Endothelial cell of umbilical vein (primary cell): ENCODE results near the gene RAB3GAP2.

Experiments
- CTCF ChIP-seq, 2 donors: IDR thresholded peaks; 1 replicate in 1 of 2; 2 replicates in 1 of 2; pipeline ENCODE4 v1.5.1; 2011; ENCODE audit warnings: low read length in 2 of 2, mild to moderate bottlenecking in 2 of 2, moderate library complexity in 2 of 2, control low read depth in 1 of 2, inconsistent platforms in 1 of 2, low read depth in 1 of 2; ENCODE audit not compliant: insufficient read depth in 1 of 2; ENCODE audit errors: extremely low read depth in 1 of 2
- EZH2 ChIP-seq: IDR thresholded peaks from 2 replicates; pipeline ENCODE4 v1.6.1; 2012; ENCODE audit warnings: borderline replicate concordance, low read depth, mild to moderate bottlenecking, moderate library complexity, low read length, inconsistent platforms; ENCODE audit not compliant: severe bottlenecking
- FOS ChIP-seq: IDR thresholded peaks from 2 replicates; pipeline ENCODE4 v1.6.1; 2011; ENCODE audit warnings: mild to moderate bottlenecking, low read length, moderate library complexity, borderline replicate concordance; ENCODE audit not compliant: insufficient read depth
- GATA2 ChIP-seq: IDR thresholded peaks from 2 replicates; pipeline ENCODE4 v1.7.0; 2011; ENCODE audit warnings: low read depth, mild to moderate bottlenecking, moderate library complexity, mixed read lengths, low read length; ENCODE audit not compliant: insufficient read length, insufficient read depth
- JUN ChIP-seq: IDR thresholded peaks from 2 replicates; pipeline ENCODE4 v1.6.1; 2011; ENCODE audit warnings: borderline replicate concordance, low read depth; ENCODE audit not compliant: insufficient read length, insufficient read depth
- MAX ChIP-seq: IDR thresholded peaks from 2 replicates; pipeline ENCODE4 v1.6.1; 2011; ENCODE audit not compliant: insufficient read depth, insufficient read length
- MYC ChIP-seq: IDR thresholded peaks from one replicate; pipeline ENCODE4 v1.6.1; 2011; ENCODE audit warnings: mild to moderate bottlenecking, low read depth, low read length
- POLR2A ChIP-seq: IDR thresholded peaks from 2 replicates; pipeline ENCODE4 v1.6.1; 2012; ENCODE audit warnings: low read depth, mild to moderate bottlenecking, control low read depth, low read length
- POLR2AphosphoS5 ChIP-seq: IDR thresholded peaks from 2 replicates; pipeline ENCODE4 v1.6.1; 2012; ENCODE audit warnings: low read depth, mild to moderate bottlenecking, control low read depth, low read length, moderate library complexity; ENCODE audit not compliant: insufficient read depth

GRCh38 chr1:220255204-220255603 lies 17.0 kb downstream of the RAB3GAP2 start:
- TF ChIP-seq CTCF (IDR thresholded peaks at IDR 0.05; ENCODE audit: extremely low read depth in 1 of 2, insufficient read depth in 1 of 2, low read depth in 1 of 2, low read length in 2 of 2) (no peak), POLR2A (no peak), EZH2 (no peak), MAX (no peak), FOS (no peak), POLR2AphosphoS5 (no peak), MYC (no peak), JUN (no peak), GATA2 (no peak)
